ENCODE results near the gene MEGF9. TPM values are rescaled to one million over a fixed set of nuclear protein-coding genes. Genes with fewer than 3 reads are reported as not detected.

Gene MEGF9
- total and polyA plus RNA-seq, 2 of the 13 experiments (the other 11 are each of a cell fraction or from before 2014, with no cell fraction given): 3.1 to 3.3 TPM

- TF ChIP-seq TRAFD1 (CRISPR knock-in tag; IDR thresholded peaks at IDR 0.05; ENCODE audit: borderline replicate concordance) (no peak), BORCS8-MEF2B (CRISPR knock-in tag; IDR thresholded peaks at IDR 0.05) (no peak), JUNB (CRISPR knock-in tag; IDR thresholded peaks at IDR 0.05; ENCODE audit: borderline replicate concordance) (no peak; the same call in 1 of the 2 replicates), THAP11 (CRISPR knock-in tag; IDR thresholded peaks at IDR 0.05) (peak; percentile 78), ZNF430 (CRISPR knock-in tag; IDR thresholded peaks at IDR 0.05) (peak; percentile 70; the same call in 1 of the 2 replicates), ZNF879 (CRISPR knock-in tag; IDR thresholded peaks at IDR 0.05) (no peak), ZNF138 (CRISPR knock-in tag; IDR thresholded peaks at IDR 0.05; ENCODE audit: low read depth) (no peak), BCLAF1 (IDR thresholded peaks at IDR 0.05) (no peak), ZNF792 (CRISPR knock-in tag; IDR thresholded peaks at IDR 0.05) (0 out of 2 replicates have a peak, but pooled peaks have one; percentile 83), TSC22D2 (CRISPR knock-in tag; IDR thresholded peaks at IDR 0.05; ENCODE audit: borderline replicate concordance) (peak; percentile 32; the same call in 1 of the 2 replicates)
- TF ChIP-seq, protein P1, sequence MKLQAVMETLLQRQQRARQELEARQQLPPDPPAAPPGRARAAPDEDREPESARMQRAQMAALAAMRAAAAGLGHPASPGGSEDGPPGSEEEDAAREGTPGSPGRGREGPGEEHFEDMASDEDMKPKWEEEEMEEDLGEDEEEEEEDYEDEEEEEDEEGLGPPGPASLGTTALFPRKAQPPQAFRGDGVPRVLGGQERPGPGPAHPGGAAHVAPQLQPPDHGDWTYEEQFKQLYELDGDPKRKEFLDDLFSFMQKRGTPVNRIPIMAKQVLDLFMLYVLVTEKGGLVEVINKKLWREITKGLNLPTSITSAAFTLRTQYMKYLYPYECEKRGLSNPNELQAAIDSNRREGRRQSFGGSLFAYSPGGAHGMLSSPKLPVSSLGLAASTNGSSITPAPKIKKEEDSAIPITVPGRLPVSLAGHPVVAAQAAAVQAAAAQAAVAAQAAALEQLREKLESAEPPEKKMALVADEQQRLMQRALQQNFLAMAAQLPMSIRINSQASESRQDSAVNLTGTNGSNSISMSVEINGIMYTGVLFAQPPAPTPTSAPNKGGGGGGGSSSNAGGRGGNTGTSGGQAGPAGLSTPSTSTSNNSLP (IDR thresholded peaks at IDR 0.05; ENCODE audit: low read depth, low read length): peak; percentile 9; the same call in 1 of the 2 replicates
- TF ChIP-seq, protein P2, sequence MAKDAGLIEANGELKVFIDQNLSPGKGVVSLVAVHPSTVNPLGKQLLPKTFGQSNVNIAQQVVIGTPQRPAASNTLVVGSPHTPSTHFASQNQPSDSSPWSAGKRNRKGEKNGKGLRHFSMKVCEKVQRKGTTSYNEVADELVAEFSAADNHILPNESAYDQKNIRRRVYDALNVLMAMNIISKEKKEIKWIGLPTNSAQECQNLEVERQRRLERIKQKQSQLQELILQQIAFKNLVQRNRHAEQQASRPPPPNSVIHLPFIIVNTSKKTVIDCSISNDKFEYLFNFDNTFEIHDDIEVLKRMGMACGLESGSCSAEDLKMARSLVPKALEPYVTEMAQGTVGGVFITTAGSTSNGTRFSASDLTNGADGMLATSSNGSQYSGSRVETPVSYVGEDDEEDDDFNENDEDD (CRISPR knock-in tag; IDR thresholded peaks at IDR 0.05; ENCODE audit: borderline replicate concordance): no peak; the same call in 1 of the 2 replicates
- TF ChIP-seq, protein P3, sequence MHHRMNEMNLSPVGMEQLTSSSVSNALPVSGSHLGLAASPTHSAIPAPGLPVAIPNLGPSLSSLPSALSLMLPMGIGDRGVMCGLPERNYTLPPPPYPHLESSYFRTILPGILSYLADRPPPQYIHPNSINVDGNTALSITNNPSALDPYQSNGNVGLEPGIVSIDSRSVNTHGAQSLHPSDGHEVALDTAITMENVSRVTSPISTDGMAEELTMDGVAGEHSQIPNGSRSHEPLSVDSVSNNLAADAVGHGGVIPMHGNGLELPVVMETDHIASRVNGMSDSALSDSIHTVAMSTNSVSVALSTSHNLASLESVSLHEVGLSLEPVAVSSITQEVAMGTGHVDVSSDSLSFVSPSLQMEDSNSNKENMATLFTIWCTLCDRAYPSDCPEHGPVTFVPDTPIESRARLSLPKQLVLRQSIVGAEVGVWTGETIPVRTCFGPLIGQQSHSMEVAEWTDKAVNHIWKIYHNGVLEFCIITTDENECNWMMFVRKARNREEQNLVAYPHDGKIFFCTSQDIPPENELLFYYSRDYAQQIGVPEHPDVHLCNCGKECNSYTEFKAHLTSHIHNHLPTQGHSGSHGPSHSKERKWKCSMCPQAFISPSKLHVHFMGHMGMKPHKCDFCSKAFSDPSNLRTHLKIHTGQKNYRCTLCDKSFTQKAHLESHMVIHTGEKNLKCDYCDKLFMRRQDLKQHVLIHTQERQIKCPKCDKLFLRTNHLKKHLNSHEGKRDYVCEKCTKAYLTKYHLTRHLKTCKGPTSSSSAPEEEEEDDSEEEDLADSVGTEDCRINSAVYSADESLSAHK (CRISPR knock-in tag; IDR thresholded peaks at IDR 0.05; ENCODE audit: borderline replicate concordance): 0 out of 2 replicates have a peak, but pooled peaks have one; percentile 66
- TF ChIP-seq, protein P4, sequence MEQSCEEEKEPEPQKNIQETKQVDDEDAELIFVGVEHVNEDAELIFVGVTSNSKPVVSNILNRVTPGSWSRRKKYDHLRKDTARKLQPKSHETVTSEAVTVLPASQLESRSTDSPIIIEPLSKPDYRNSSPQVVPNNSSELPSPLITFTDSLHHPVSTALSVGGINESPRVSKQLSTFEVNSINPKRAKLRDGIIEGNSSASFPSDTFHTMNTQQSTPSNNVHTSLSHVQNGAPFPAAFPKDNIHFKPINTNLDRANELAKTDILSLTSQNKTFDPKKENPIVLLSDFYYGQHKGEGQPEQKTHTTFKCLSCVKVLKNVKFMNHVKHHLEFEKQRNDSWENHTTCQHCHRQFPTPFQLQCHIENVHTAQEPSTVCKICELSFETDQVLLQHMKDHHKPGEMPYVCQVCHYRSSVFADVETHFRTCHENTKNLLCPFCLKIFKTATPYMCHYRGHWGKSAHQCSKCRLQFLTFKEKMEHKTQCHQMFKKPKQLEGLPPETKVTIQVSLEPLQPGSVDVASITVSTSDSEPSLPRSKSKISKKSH (CRISPR knock-in tag; IDR thresholded peaks at IDR 0.05; ENCODE audit: borderline replicate concordance): no peak
These were observed 142.6 kb downstream of the MEGF9 start (continued) for GRCh38 chr9:120571443-120572257.
